Cardiac muscle cell (in vitro differentiated cells and primary cell): Measurements from ENCODE around the gene RNF223. TPM values are rescaled to one million over a fixed set of nuclear protein-coding genes. Genes with fewer than 3 reads are reported as not detected.
"Not testable (repeated sequence)": the region's sequence is repeated elsewhere in the genome, so short reads cannot be mapped to it uniquely, and the experiment has no call there.

Experiments used
- DNase-seq, 2 donors: peaks; one replicate each; pipeline versions ENCODE4 v3.0.0 to v3.0.0-alpha.2; 2010 to 2017; ENCODE audit warnings: low read depth in 1 of 2, low spot score in 1 of 2
- H3K27ac ChIP-seq: fragments of 200-600 bp; sonication (generic); 2 replicates; pipeline ENCODE4 v1.5.1; 2016
- H3K27me3 ChIP-seq: fragments of 200-600 bp; sonication (generic); 2 replicates; pipeline ENCODE4 v1.6.0; 2016; ENCODE audit warnings: control low read depth
- H3K36me3 ChIP-seq: fragments of 200-600 bp; sonication (generic); 2 replicates; pipeline ENCODE4 v1.5.1; 2016; ENCODE audit warnings: control low read depth
- H3K4me1 ChIP-seq: fragments of 200-600 bp; sonication (generic); 2 replicates; pipeline ENCODE4 v1.8.1; 2017; ENCODE audit warnings: low read depth, mild to moderate bottlenecking, mixed run types
- H3K4me3 ChIP-seq: fragments of 200-600 bp; sonication (generic); 2 replicates; pipeline ENCODE4 v1.5.1; 2016; ENCODE audit warnings: mild to moderate bottlenecking
- H3K9me3 ChIP-seq: fragments of 200-600 bp; sonication (generic); 2 replicates; pipeline ENCODE4 v1.5.1; 2017; ENCODE audit warnings: low read depth, mild to moderate bottlenecking, control low read depth
- polyA plus RNA-seq: library from polyadenylated mRNA; unstranded; fragments of >200 nt; fragmentation: Nextera tagmentation; extraction: Ambion mirVana; gene quantifications from 2 replicates; pipeline ENCODE4 v1.2.1, GENCODE V29; 2016
- total RNA-seq: library from RNA; depleted of rRNA; stranded (reverse); fragments of >200 nt; gene quantifications from 2 replicates; pipeline ENCODE4 v1.2.3, GENCODE V29; 2016
- TF ChIP-seq, protein P1 (sequence below): IDR thresholded peaks from 2 replicates; pipeline ENCODE4 v1.5.1; 2012; ENCODE audit warnings: low read depth, mild to moderate bottlenecking, low read length

RNF223 gene
- total and polyA plus RNA-seq, 2 experiments from 2014 or later: 0.33 TPM; not detected in 1

- Histone ChIP-seq H3K27ac (no peak overlapping the region), H3K4me3 (no peak overlapping the region), H3K9me3 (no peaks in the 10 kb centered on the region), H3K4me1 (peaks cover 13% of the 10 kb centered on the region), H3K36me3 (no peaks in the 10 kb centered on the region), H3K27me3 (peaks cover 33% of the 10 kb centered on the region)
- no peak for DNase-seq
- TF ChIP-seq, protein P1, sequence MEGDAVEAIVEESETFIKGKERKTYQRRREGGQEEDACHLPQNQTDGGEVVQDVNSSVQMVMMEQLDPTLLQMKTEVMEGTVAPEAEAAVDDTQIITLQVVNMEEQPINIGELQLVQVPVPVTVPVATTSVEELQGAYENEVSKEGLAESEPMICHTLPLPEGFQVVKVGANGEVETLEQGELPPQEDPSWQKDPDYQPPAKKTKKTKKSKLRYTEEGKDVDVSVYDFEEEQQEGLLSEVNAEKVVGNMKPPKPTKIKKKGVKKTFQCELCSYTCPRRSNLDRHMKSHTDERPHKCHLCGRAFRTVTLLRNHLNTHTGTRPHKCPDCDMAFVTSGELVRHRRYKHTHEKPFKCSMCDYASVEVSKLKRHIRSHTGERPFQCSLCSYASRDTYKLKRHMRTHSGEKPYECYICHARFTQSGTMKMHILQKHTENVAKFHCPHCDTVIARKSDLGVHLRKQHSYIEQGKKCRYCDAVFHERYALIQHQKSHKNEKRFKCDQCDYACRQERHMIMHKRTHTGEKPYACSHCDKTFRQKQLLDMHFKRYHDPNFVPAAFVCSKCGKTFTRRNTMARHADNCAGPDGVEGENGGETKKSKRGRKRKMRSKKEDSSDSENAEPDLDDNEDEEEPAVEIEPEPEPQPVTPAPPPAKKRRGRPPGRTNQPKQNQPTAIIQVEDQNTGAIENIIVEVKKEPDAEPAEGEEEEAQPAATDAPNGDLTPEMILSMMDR: no peak
These were observed 42.4 kb downstream of the RNF223 start for GRCh38 chr1:1031659-1032235.

- not testable (repeated sequence) for H3K36me3 ChIP-seq, H3K27ac ChIP-seq, H3K4me3 ChIP-seq, DNase-seq, H3K9me3 ChIP-seq
- H3K4me1 ChIP-seq: peaks cover 13% of the 10 kb centered on the region
- peaks cover 26% of the 10 kb centered on the region for H3K27me3 ChIP-seq
These were observed 43.0 kb downstream of the RNF223 start for GRCh38 chr1:1030867-1031658.

- TF ChIP-seq, protein P1: no peak
- Histone ChIP-seq H3K36me3 (no peaks in the 10 kb centered on the region), H3K4me1 (peaks cover 13% of the 10 kb centered on the region), H3K9me3 (no peaks in the 10 kb centered on the region), H3K27ac (no peak overlapping the region), H3K4me3 (no peak overlapping the region), H3K27me3 (no peaks in the 10 kb centered on the region)
- no peak for DNase-seq
These were observed 46.3 kb downstream of the RNF223 start for GRCh38 chr1:1027791-1028190.

DNA sequence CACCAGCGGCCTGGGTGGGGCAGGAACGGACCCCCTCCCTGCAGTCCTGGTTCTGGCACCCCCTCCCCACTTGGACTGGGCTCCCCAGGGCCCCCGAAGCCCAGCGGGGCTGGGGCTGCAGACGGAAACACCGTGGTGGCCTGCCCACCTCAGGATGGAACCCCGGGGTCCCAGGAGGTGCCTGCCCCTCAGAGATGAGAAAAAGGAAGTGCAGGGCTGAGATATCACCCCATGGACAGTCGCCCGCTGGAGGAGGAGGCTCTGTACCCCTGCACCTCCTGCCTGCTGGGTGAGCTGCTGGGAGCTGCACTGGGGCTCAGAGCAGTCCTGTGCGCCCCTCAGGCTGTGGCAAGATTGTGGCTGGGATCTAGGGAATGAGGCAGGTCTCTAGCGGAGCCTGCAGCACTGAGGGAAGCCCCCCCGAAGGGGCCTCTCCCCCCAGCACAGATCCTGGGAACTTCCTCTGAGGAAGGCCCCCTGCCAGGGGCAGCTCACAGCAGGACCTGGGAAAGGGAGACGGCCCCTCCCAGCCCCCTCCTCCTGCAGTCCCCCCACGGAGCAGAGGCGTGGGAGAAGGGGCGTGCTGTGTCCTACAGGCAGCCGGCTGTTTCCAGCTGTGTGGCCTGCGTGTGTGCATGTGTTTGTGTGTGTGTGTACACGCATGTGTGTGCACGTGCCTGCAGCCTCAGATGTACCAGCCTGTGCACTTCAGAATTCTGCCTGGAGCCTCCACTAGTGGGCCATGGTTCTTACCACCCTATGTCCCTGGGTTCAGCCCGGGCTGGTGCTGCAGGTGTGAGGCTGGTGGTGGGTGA lies 47.3 kb downstream of the RNF223 start:
- Histone ChIP-seq H3K9me3 (no peaks in the 10 kb centered on the region), H3K27ac (no peak overlapping the region), H3K4me3 (no peak overlapping the region), H3K4me1 (peaks cover 10% of the 10 kb centered on the region), H3K27me3 (no peaks in the 10 kb centered on the region), H3K36me3 (no peaks in the 10 kb centered on the region)
- DNase-seq: no peak
- TF ChIP-seq, protein P1: no peak

GRCh38 chr1:1025730-1026129 lies 48.4 kb downstream of the RNF223 start:
- Histone ChIP-seq H3K27ac (no peak overlapping the region), H3K4me1 (peaks cover 7% of the 10 kb centered on the region), H3K36me3 (no peaks in the 10 kb centered on the region), H3K4me3 (no peak overlapping the region), H3K9me3 (no peaks in the 10 kb centered on the region), H3K27me3 (no peaks in the 10 kb centered on the region)
- TF ChIP-seq, protein P1: no peak
- DNase-seq: no peak
